GM19463 (cell line): ENCODE results near the gene ACTG2.

Experiments used
- ATAC-seq: cut with Tn5 transposase; IDR thresholded peaks from one replicate; pipeline ENCODE4 v1.9.1; 2021; ENCODE audit warnings: mild to moderate bottlenecking, moderate library complexity; ENCODE audit not compliant: unreplicated experiment

The ACTG2 gene

DNA sequence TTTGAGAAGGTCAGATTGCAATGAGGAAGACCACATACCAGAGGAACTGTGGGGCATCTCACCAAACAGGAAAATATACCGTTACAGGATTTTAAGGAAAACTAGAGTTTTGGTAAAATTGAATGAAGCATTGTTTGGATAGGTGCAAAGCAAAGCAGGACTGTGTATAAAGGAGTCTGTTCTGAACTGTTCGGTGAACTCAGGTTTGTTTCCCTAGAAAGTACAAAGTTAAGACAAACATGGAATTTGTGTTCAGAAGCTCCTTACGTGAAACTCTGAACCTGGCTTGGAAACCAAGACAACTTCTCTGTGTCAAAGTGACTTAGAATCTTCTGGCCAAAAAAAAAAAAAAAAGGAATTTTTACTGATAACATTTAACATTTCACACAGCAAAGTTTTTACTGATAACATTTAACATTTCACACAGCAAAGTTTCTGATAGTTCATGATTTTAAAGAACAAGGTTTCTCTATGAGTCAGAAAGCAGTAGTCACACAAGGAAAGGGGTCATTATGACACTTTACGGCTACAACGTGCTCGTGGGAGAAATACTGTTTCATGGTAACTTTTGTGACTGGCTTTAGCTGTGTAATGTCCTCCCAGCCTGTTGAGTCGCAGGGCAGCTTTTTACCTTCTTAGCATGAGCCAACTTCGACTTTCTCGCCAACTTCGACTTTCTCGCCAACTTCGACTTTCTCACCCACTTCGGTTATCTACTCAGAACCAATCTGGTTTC, 70.7 kb downstream of the ACTG2 start:
- ATAC-seq, result peak; percentile 78

DNA sequence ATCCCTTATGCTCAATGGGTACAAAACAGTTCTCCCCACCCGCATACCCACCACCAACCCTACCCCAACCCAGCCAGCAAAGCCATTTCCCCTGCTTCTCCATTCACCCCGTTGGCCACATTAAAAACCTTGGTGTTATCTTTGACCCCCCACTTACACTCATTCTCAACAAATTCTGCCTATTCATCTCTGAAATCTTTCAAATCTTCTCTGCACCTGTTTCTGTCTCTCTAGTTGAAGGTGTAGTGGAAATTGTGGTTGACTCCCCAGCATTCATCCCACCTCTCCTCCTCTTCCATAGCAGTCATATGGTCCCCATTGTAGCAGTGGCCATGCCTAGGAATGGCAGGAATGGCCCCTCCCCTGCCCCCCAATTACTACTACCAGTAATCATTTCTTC, 71.4 kb downstream of the ACTG2 start:
- ATAC-seq, result no peak

DNA sequence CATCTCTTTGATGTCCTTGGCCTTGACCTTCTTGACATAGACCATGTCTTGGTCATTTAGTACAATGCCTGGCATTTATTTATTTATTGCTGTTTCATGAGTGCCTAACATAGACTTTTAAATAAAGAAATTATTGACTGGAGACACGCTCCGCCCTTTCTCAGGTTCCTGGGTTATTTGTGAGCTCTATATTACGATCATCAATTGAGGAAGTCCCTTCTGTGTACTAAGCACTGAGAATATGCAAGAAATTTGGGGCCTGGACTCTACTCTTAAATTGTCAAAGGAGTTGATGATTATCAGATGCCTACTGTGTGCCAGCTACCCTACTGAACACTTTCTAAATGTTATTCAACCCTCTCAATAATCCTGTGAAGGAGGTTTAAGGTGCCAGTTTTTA, 72.2 kb downstream of the ACTG2 start:
- ATAC-seq, result no peak

DNA sequence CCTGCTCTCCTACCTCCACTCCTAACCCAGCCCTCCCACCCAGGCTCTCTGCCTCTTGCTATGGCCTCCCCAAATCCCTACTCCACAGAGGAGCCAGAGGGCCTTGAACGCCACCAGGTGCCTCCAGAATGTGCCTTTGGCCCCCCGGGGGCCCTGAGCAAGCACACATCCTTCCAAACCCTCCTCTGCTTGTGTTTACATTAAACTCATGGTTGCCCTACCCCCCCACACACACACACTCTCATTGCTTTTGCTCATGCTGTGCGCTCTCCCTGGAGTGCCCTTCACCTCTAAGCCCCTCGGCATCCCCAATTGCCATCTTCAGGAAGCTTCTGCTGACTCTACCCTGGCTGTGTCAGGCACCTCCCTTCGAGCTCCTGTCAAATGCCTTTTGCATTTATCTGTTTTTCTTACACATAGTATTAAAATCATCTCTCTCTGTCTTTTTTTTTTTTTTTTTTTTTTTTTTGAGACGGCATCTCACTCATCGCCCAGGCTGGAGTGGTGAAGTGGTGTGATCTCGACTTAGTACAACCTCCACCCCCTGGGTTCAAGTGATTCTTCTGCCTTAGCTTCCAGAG, 75.6 kb downstream of the ACTG2 start:
- no peak for ATAC-seq

DNA sequence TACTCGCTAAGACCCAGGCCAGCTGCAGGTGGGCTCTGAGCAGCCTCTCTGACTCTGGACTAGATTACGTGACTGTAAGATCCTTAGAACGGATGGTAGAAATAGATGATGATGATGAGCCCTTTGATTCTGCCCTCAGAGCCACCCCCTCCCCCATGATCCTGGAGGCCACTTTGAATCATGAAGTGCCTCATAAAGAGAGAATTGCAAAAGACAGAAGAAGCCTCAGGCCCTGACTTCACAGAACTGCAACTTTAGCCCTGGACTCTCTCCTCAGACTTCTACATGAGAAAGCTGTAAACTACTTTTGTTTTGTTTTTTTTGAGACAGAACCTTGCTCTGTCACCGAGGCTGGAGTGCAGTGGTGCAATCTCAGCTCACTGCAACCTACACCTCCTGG, 76.5 kb downstream of the ACTG2 start:
- no peak for ATAC-seq
